RWPE1 (cell line): Measurements from ENCODE around the gene ABI1.
A peak's percentile ranks its signal among the peaks of the same experiment; 100 is the strongest.

Experiments used
- CTCF ChIA-PET: fragments of 350-600 bp; sonication (Branson Sonifier 250); formaldehyde crosslinking; extraction: SDS; loops from one replicate; lab custom pipeline; 2021; lab: Yijun Ruan, JAX
- POLR2A ChIA-PET: fragments of 400-600 bp; formaldehyde crosslinking; extraction: SDS; loops from one replicate; lab custom pipeline; 2020; ENCODE audit warnings: antibody characterized with exemption; ENCODE audit not compliant: low non-redundant PET; lab: Yijun Ruan, JAX
- DNase-seq: peaks from one replicate; pipeline ENCODE4 v3.0.0; 2012; ENCODE audit warnings: low spot score
- H3K27ac ChIP-seq: fragments of 450-650 bp; 2 replicates; pipeline ENCODE4 v1.5.1; 2017
- CTCF ChIP-seq: fragments of 450-650 bp; conservative IDR thresholded peaks from 2 replicates; pipeline ENCODE4 v1.5.1; 2017; ENCODE audit warnings: low read depth, mild to moderate bottlenecking

The ABI1 gene

GRCh38 chr10:26729395-26729794, 131.4 kb downstream of the ABI1 start:
- H3K27ac ChIP-seq: no peak overlapping the region
- POLR2A ChIA-PET: no interaction called here
- CTCF ChIA-PET: interaction anchor here (0.6 to 0.7 kb wide), 2 partner anchors 52 to 123 kb away, joined by 3 read pairs; no protein-coding TSS in a partner anchor
- TF ChIP-seq CTCF: no peak
- DNase-seq: no peak

DNA sequence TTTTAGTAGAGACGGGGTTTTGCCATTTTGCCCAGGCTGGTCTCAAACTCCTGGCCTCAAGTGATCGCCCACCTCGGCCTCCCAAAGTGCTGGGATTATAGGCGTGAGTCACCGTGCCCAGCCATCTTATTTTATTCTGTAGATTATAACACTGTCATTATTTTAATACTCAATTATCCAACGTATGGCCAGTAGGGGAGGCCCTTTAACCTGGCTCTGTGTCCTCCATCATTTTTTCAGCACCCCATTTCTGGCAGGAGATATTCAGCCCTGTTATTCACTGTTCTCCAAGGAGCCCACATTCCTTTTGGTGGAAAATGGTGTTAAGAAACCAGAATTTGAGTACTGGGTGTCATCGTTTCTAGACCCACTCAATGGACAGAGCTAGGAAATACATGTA, 131.8 kb downstream of the ABI1 start:
- POLR2A ChIA-PET: no interaction called here
- no peak for TF ChIP-seq CTCF
- CTCF ChIA-PET: interaction anchor here (0.7 to 0.8 kb wide), 2 partner anchors 52 to 153 kb away, joined by 3 read pairs; no protein-coding TSS in a partner anchor
- H3K27ac ChIP-seq: no peak overlapping the region
- no peak for DNase-seq

DNA sequence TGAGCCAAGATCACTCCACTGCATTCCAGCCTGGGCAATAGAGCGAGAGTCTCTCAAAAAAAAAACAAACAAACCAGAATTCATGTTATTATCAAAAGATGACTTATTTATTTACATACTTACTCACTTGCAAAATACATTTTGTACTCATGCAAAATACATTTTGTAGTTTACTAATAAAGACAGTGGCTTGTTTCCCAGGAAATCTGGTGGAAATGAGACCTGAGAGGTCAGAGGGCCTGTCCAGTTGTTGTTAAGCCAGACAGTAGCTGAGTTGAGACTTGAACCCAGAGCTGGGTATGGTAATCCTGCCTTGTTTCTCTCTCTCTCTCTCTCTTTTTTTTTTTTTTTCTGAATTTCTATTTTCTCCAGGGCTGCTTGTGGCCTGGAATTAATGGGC, 133.8 kb downstream of the ABI1 start:
- POLR2A ChIA-PET: no interaction called here
- CTCF ChIA-PET: interaction anchor here (0.6 to 2.1 kb wide), 4 partner anchors 9 to 192 kb away, joined by 3 to 47 read pairs (median 5); no protein-coding TSS in a partner anchor
- H3K27ac ChIP-seq: no peak overlapping the region
- TF ChIP-seq CTCF: no peak
- DNase-seq: no peak

DNA sequence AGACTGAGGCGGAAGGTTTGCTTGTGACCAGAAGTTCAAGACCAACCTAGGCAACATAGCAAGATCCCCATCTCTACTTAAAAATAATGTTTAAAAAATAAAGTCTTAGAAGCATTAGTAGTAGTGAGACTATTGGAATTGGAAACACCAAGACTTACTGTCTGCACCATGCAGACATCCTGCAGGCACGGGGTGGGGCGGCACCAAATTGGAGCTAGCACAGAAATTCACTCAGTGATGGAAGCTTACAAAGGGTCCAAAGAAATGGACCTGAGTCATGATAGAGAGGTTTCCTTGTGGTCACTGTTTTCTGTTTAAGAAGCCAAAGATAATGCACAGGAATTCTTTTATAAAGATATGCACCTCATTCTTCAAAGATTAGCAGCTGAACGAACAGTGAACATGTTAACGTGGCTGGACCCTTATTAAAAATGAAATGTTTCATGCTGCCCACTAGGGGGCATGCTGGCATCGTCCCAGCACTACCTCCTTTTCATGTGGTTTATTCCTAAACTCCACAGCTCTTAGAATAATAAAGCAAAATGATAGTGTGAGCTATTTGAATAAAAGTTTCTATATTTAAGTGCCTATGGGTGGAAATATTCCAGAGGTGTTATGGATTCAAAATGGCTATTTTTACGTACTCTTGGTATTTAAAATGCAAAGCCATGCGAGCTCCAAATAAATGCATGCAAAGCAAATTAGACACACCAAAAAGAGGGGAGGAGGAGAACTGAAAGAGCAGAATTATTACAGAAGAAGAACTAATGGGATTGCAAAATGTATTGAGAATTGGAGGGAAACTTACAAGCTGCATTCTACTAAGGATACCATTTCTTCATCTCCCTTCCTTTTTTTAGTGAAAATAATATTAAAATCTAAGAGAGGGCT, 134.7 kb downstream of the ABI1 start:
- ChIA-PET CTCF (interaction anchor here (0.6 to 2.1 kb wide), 16 partner anchors 9 to 202 kb away, joined by 3 to 47 read pairs (median 3); partner anchors contain the start of gene ABI1), POLR2A (interaction anchor here (0.8 kb wide), 1 partner anchor 29 kb away, joined by 3 read pairs; no protein-coding TSS in a partner anchor)
- no peak overlapping the region for H3K27ac ChIP-seq
- TF ChIP-seq CTCF: peak; percentile 83
- DNase-seq: peak; percentile 55

DNA sequence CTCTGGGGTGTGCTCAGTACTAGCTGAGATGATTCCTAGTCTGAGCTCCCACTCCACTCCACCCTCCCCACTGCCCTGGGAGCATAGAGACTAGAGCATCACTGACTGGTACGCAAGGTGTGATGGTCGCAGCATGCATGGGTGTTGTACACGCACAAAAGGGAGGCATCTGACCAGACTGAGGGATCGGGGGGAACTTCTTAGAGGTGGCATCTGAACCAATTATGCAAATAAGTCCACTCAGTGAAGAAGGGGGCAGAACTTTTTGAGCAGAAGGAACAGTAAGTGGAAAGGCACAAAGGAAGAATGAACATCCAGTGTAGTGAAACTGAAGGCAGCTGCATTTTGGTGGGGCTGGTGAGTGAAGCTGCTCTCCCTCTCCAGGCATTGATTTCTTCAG, 137.7 kb downstream of the ABI1 start:
- TF ChIP-seq CTCF: no peak
- CTCF ChIA-PET: no interaction called here
- POLR2A ChIA-PET: interaction anchor here (0.6 kb wide), 1 partner anchor 152 kb away, joined by 3 read pairs; no protein-coding TSS in a partner anchor
- DNase-seq: no peak
- no peak overlapping the region for H3K27ac ChIP-seq

- DNase-seq: no peak
- TF ChIP-seq CTCF: no peak
- CTCF ChIA-PET: no interaction called here
- no peak overlapping the region for H3K27ac ChIP-seq
- POLR2A ChIA-PET: no interaction called here
Observed at GRCh38 chr10:26721561-26721960, 139.2 kb downstream of the ABI1 start.
